ENCODE data around the gene TMEFF1. TPM values are rescaled to one million over a fixed set of nuclear protein-coding genes. Genes with fewer than 3 reads are reported as not detected.

Gene TMEFF1
- total and polyA plus RNA-seq, 10 of the 15 experiments (the other 5 are each of a cell fraction or from before 2014, with no cell fraction given): 0.03 to 0.55 (median 0.11) TPM; not detected in 3

GRCh38 chr9:100499460-100499859 lies 26.5 kb downstream of the TMEFF1 start (continued):
- TF ChIP-seq ZBTB4 (CRISPR knock-in tag; IDR thresholded peaks at IDR 0.05): no peak
- TF ChIP-seq SIX5 (IDR thresholded peaks at IDR 0.05; ENCODE audit: low read depth, low read length, severe bottlenecking): no peak
- no peak for TF ChIP-seq ZNF687 (IDR thresholded peaks at IDR 0.05)
- TF ChIP-seq POU2F2 (IDR thresholded peaks at IDR 0.05; ENCODE audit: borderline replicate concordance, low read depth, low read length): no peak

- H4K20me1 ChIP-seq (ENCODE audit: control insufficient read depth, insufficient read depth): no peaks in the 10 kb centered on the region
- no peak overlapping the region for H3K27ac ChIP-seq (ENCODE audit: control insufficient read depth, insufficient read depth)
- ChIA-PET CTCF (no interaction called here), SMC1A (ENCODE audit: uncharacterized antibody, unreplicated experiment) (no interaction called here), RAD21 (ENCODE audit: unreplicated experiment) (no interaction called here), POLR2A (no interaction called here)
- H3K4me1 ChIP-seq (ENCODE audit: control insufficient read depth, insufficient read depth, low read length): no peaks in the 10 kb centered on the region
- H3K36me3 ChIP-seq (ENCODE audit: control insufficient read depth in 2 of 2, insufficient read depth in 2 of 2, low read length in 1 of 2): no peaks in the 10 kb centered on the region
- in situ Hi-C loops (cut with MboI) (no loop called here), intact Hi-C loops (cut with micrococcal nuclease; ENCODE audit: unreplicated experiment) (loop anchor here (5.0 kb wide), 1 partner anchor 732 kb away; no protein-coding TSS in a partner anchor)
- no peak for DNase-seq (ENCODE audit: low read depth, low spot score)
- H2AFZ ChIP-seq (ENCODE audit: control insufficient read depth, low read depth, low read length): no peak overlapping the region
- WGBS (ENCODE audit: insufficient coverage, insufficient replicate concordance, low lambda C conversion rate, missing lambda C conversion rate): 28% methylated on average over 2 of the region's 2 CpGs
- no peaks in the 10 kb centered on the region for H3K9me3 ChIP-seq (replicated peaks; ENCODE audit: control insufficient read depth, insufficient read depth, low read length)
- BruUV-seq (replicated peaks): no TSS peak
- ATAC-seq: no peak
- FAIRE-seq: no peak
- H3K9ac ChIP-seq (ENCODE audit: control insufficient read depth, insufficient read depth, low read length): no peak overlapping the region
- no peak overlapping the region for H3K4me2 ChIP-seq (ENCODE audit: control insufficient read depth, insufficient read depth)
- no peaks in the 10 kb centered on the region for H3K27me3 ChIP-seq (replicated peaks in 1 of 2; ENCODE audit: control insufficient read depth in 2 of 2, insufficient read depth in 2 of 2, low read length in 1 of 2)
- H3K4me3 ChIP-seq: no peak overlapping the region
- H3K79me2 ChIP-seq (ENCODE audit: control insufficient read depth, insufficient read depth, low read length): no peaks in the 10 kb centered on the region
- TF ChIP-seq NFYA (IDR thresholded peaks at IDR 0.05; ENCODE audit: borderline replicate concordance, low read depth, low read length) (no peak), ZNF622 (IDR thresholded peaks at IDR 0.05) (no peak), USF1 (IDR thresholded peaks at IDR 0.05; ENCODE audit: borderline replicate concordance, extremely low read length, insufficient read depth, low read depth, low read length) (no peak), KLF5 (IDR thresholded peaks at IDR 0.05; ENCODE audit: partially characterized antibody) (no peak), ETV6 (conservative IDR thresholded peaks at IDR 0.05 in 1 of 2, IDR thresholded peaks at IDR 0.05 in 1 of 2; ENCODE audit: borderline replicate concordance in 1 of 2, low read depth in 1 of 2) (no peak), NBN (IDR thresholded peaks at IDR 0.05) (no peak), CBX3 (IDR thresholded peaks at IDR 0.05; ENCODE audit: borderline replicate concordance, low read depth) (no peak), SKIL (IDR thresholded peaks at IDR 0.05; ENCODE audit: low read depth, poor library complexity, severe bottlenecking) (no peak)
Measured at GRCh38 chr9:100499866-100500265, 26.9 kb downstream of the TMEFF1 start.

All from GM12878 (cell line).